GM19239 (cell line): ENCODE results near the gene SKIL.

Experiments
- DNase-seq: peaks from one replicate; pipeline ENCODE4 v3.0.0; 2011; ENCODE audit warnings: low spot score; ENCODE audit not compliant: insufficient read length
- FAIRE-seq: peaks from 2 replicates; lab custom pipeline; 2011; peaks lifted over from hg19 to GRCh38; lab: Jason Lieb, UNC

The SKIL gene

GRCh38 chr3:170383567-170383966 lies 26.1 kb downstream of the SKIL start:
- no peak for DNase-seq
- FAIRE-seq: no peak

GRCh38 chr3:170386468-170386867 lies 29.0 kb downstream of the SKIL start:
- FAIRE-seq: no peak
- no peak for DNase-seq

GRCh38 chr3:170387950-170388349 lies 30.4 kb downstream of the SKIL start:
- DNase-seq (no peak), FAIRE-seq (no peak)

GRCh38 chr3:170391108-170391507 lies 33.6 kb downstream of the SKIL start:
- no peak for FAIRE-seq
- DNase-seq: no peak

GRCh38 chr3:170397685-170398084 lies 40.2 kb downstream of the SKIL start:
- DNase-seq (no peak), FAIRE-seq (no peak)

- DNase-seq (no peak), FAIRE-seq (no peak)
Observed at GRCh38 chr3:170405101-170405500, 47.6 kb downstream of the SKIL start.

GRCh38 chr3:170410428-170411029 lies 53.0 kb downstream of the SKIL start:
- DNase-seq (no peak), FAIRE-seq (no peak)

GRCh38 chr3:170413291-170413690 lies 55.8 kb downstream of the SKIL start:
- FAIRE-seq (no peak), DNase-seq (no peak)

- no peak for DNase-seq
- FAIRE-seq: peak; percentile 66
Observed at GRCh38 chr3:170414202-170414663, 56.7 kb downstream of the SKIL start.

- FAIRE-seq (no peak), DNase-seq (no peak)
Observed at GRCh38 chr3:170417090-170417489, 59.6 kb downstream of the SKIL start.

GRCh38 chr3:170418422-170419398 lies 61.2 kb downstream of the SKIL start, which contains the start of gene CLDN11:
Gene CLDN11 (plus strand): TSS chr3:170418868. CDS start chr3:170419067, 199 bp downstream.
- FAIRE-seq (no peak), DNase-seq (no peak)

GRCh38 chr3:170419557-170420087 lies 62.1 kb downstream of the SKIL start:
- no peak for FAIRE-seq

GRCh38 chr3:170420307-170420821 lies 62.8 kb downstream of the SKIL start:
- no peak for FAIRE-seq

More at GRCh38 chr3:170419557-170420087, 62.1 kb downstream of the SKIL start:
- no peak for DNase-seq

GRCh38 chr3:170421111-170421641 lies 63.7 kb downstream of the SKIL start:
- FAIRE-seq (no peak), DNase-seq (no peak)

More at GRCh38 chr3:170420307-170420821, 62.8 kb downstream of the SKIL start:
- no peak for DNase-seq

GRCh38 chr3:170421758-170422157 lies 64.2 kb downstream of the SKIL start:
- FAIRE-seq (no peak), DNase-seq (no peak)

- no peak for FAIRE-seq
- no peak for DNase-seq
Observed at GRCh38 chr3:170423001-170423615, 65.6 kb downstream of the SKIL start.

- FAIRE-seq: no peak
- no peak for DNase-seq
Observed at GRCh38 chr3:170424879-170425278, 67.4 kb downstream of the SKIL start.

- FAIRE-seq (no peak), DNase-seq (no peak)
Observed at GRCh38 chr3:170425491-170426239, 68.2 kb downstream of the SKIL start.

GRCh38 chr3:170426240-170426797 lies 68.8 kb downstream of the SKIL start:
- FAIRE-seq (no peak), DNase-seq (no peak)
